Memory B cell (primary cell): ENCODE measurements around the gene PABPN1.
"Not testable (repeated sequence)": the region's sequence is repeated elsewhere in the genome, so short reads cannot be mapped to it uniquely, and the experiment has no call there.

Source experiments
- ATAC-seq: fragments of 150-1000 bp; cut with Tn5 transposase; 2 replicates; pipeline ENCODE4 v1.10.0; 2021; ENCODE audit warnings: low read depth, mild to moderate bottlenecking, moderate library complexity
- DNase-seq, 2 donors: peaks; one replicate each; pipeline ENCODE4 v3.0.0; 2022; ENCODE audit warnings: low spot score in 2 of 2
- H3K27ac Mint-ChIP-seq: one replicate; pipeline ENCODE4 v1.8.0; 2022; ENCODE audit warnings: mild to moderate bottlenecking, moderate library complexity, mixed read lengths
- H3K27me3 Mint-ChIP-seq: one replicate; pipeline ENCODE4 v1.8.0; 2022; ENCODE audit warnings: mixed read lengths
- H3K36me3 Mint-ChIP-seq: one replicate; pipeline ENCODE4 v1.8.0; 2022; ENCODE audit warnings: mild to moderate bottlenecking, mixed read lengths
- H3K4me1 Mint-ChIP-seq: one replicate; pipeline ENCODE4 v1.8.0; 2022; ENCODE audit warnings: mixed read lengths
- H3K4me3 Mint-ChIP-seq: one replicate; pipeline ENCODE4 v1.8.0; 2022; ENCODE audit warnings: mild to moderate bottlenecking, moderate library complexity, mixed read lengths
- H3K9me3 Mint-ChIP-seq: one replicate; pipeline ENCODE4 v1.8.0; 2022; ENCODE audit warnings: mixed read lengths

PABPN1 gene

GRCh38 chr14:23320584-23321571 lies at the start of gene PABPN1:
PABPN1 (plus strand) TSS chr14:23321457; CDS start chr14:23321470, 13 bp downstream.
- Mint-ChIP-seq H3K27me3 (no peaks in the 10 kb centered on the region), H3K36me3 (peaks cover 18% of the 10 kb centered on the region), H3K9me3 (no peaks in the 10 kb centered on the region), H3K4me1 (peaks cover 26% of the 10 kb centered on the region), H3K27ac (peak within 1 kb of the TSS; percentile 98), H3K4me3 (peak within 1 kb of the TSS; percentile 90)
- peak; percentile 80 for ATAC-seq
- peak; percentile 86 to 95 for DNase-seq

- no peak for ATAC-seq
- Mint-ChIP-seq H3K36me3 (peaks cover 8% of the 10 kb centered on the region), H3K27me3 (no peaks in the 10 kb centered on the region), H3K4me1 (no peaks in the 10 kb centered on the region), H3K9me3 (no peaks in the 10 kb centered on the region), H3K4me3 (no peak overlapping the region), H3K27ac (no peak overlapping the region)
- DNase-seq = no peak
Observed at GRCh38 chr14:23275412-23275811, 45.8 kb upstream of the PABPN1 start.

- H3K27me3 Mint-ChIP-seq = no peaks in the 10 kb centered on the region
- DNase-seq (no peak), ATAC-seq (no peak)
- peaks cover 8% of the 10 kb centered on the region for H3K36me3 Mint-ChIP-seq
- H3K4me3 Mint-ChIP-seq = no peak overlapping the region
- H3K4me1 Mint-ChIP-seq = no peaks in the 10 kb centered on the region
- no peak overlapping the region for H3K27ac Mint-ChIP-seq
- no peaks in the 10 kb centered on the region for H3K9me3 Mint-ChIP-seq
Observed at GRCh38 chr14:23277189-23277588, 44.1 kb upstream of the PABPN1 start.

- H3K36me3 Mint-ChIP-seq, ATAC-seq, DNase-seq, H3K4me1 Mint-ChIP-seq, H3K9me3 Mint-ChIP-seq, H3K27ac Mint-ChIP-seq, H3K27me3 Mint-ChIP-seq, H3K4me3 Mint-ChIP-seq: not testable (repeated sequence)
Observed at GRCh38 chr14:23277928-23278327, 43.3 kb upstream of the PABPN1 start.

GRCh38 chr14:23281247-23281646 lies 40.0 kb upstream of the PABPN1 start:
- Mint-ChIP-seq H3K27me3 (no peaks in the 10 kb centered on the region), H3K36me3 (no peaks in the 10 kb centered on the region), H3K4me3 (no peak overlapping the region), H3K4me1 (peaks cover 6% of the 10 kb centered on the region), H3K9me3 (no peaks in the 10 kb centered on the region), H3K27ac (no peak overlapping the region)
- DNase-seq (no peak), ATAC-seq (no peak)

GRCh38 chr14:23284654-23285529 lies 36.4 kb upstream of the PABPN1 start:
- Mint-ChIP-seq H3K27me3 (no peaks in the 10 kb centered on the region), H3K4me1 (peaks cover 6% of the 10 kb centered on the region), H3K4me3 (peak overlapping the region; percentile 97), H3K9me3 (no peaks in the 10 kb centered on the region), H3K36me3 (no peaks in the 10 kb centered on the region), H3K27ac (peak overlapping the region; percentile 89)
- ATAC-seq (no peak), DNase-seq (no peak)

GRCh38 chr14:23285530-23286019 lies 35.7 kb upstream of the PABPN1 start:
- Mint-ChIP-seq H3K27ac (peak overlapping the region; percentile 89), H3K36me3 (no peaks in the 10 kb centered on the region), H3K27me3 (no peaks in the 10 kb centered on the region), H3K9me3 (no peaks in the 10 kb centered on the region), H3K4me3 (peak overlapping the region; percentile 97), H3K4me1 (peaks cover 6% of the 10 kb centered on the region)
- DNase-seq (no peak), ATAC-seq (peak; percentile 20)

GRCh38 chr14:23286020-23286901 lies 35.0 kb upstream of the PABPN1 start, which contains the start of gene HOMEZ:
HOMEZ (minus strand) TSS chr14:23286132; CDS start chr14:23285952, 180 bp downstream.
- H3K27ac Mint-ChIP-seq = peak within 1 kb of the TSS; percentile 89
- H3K9me3 Mint-ChIP-seq = no peaks in the 10 kb centered on the region
- H3K27me3 Mint-ChIP-seq = no peaks in the 10 kb centered on the region
- DNase-seq (peak; percentile 93 to 95), ATAC-seq (peak; percentile 96)
- H3K36me3 Mint-ChIP-seq = no peaks in the 10 kb centered on the region
- peaks cover 6% of the 10 kb centered on the region for H3K4me1 Mint-ChIP-seq
- H3K4me3 Mint-ChIP-seq = peak within 1 kb of the TSS; percentile 97

GRCh38 chr14:23286902-23287479 lies 34.3 kb upstream of the PABPN1 start:
- H3K27me3 Mint-ChIP-seq = no peaks in the 10 kb centered on the region
- ATAC-seq (no peak), DNase-seq (no peak)
- peak overlapping the region; percentile 89 for H3K27ac Mint-ChIP-seq
- H3K4me3 Mint-ChIP-seq = peak overlapping the region; percentile 97
- no peaks in the 10 kb centered on the region for H3K36me3 Mint-ChIP-seq
- H3K9me3 Mint-ChIP-seq = no peaks in the 10 kb centered on the region
- H3K4me1 Mint-ChIP-seq = peaks cover 6% of the 10 kb centered on the region

- no peaks in the 10 kb centered on the region for H3K27me3 Mint-ChIP-seq
- H3K36me3 Mint-ChIP-seq = peaks cover 4% of the 10 kb centered on the region
- DNase-seq = peak; percentile 52 to 69
- H3K4me3 Mint-ChIP-seq = peak overlapping the region; percentile 9
- peak overlapping the region; percentile 53 for H3K27ac Mint-ChIP-seq
- ATAC-seq = peak; percentile 84
- no peaks in the 10 kb centered on the region for H3K9me3 Mint-ChIP-seq
- H3K4me1 Mint-ChIP-seq = peaks cover 10% of the 10 kb centered on the region
Observed at GRCh38 chr14:23294734-23295561, 26.3 kb upstream of the PABPN1 start.

- peak overlapping the region; percentile 54 for H3K27ac Mint-ChIP-seq
- peaks cover 4% of the 10 kb centered on the region for H3K36me3 Mint-ChIP-seq
- H3K4me3 Mint-ChIP-seq = no peak overlapping the region
- DNase-seq (no peak), ATAC-seq (no peak)
- no peaks in the 10 kb centered on the region for H3K27me3 Mint-ChIP-seq
- peaks cover 17% of the 10 kb centered on the region for H3K4me1 Mint-ChIP-seq
- no peaks in the 10 kb centered on the region for H3K9me3 Mint-ChIP-seq
Observed at GRCh38 chr14:23296012-23296777, 25.1 kb upstream of the PABPN1 start.

- Mint-ChIP-seq H3K4me1 (peaks cover 18% of the 10 kb centered on the region), H3K9me3 (no peaks in the 10 kb centered on the region), H3K36me3 (peaks cover 4% of the 10 kb centered on the region), H3K4me3 (no peak overlapping the region), H3K27ac (peak overlapping the region; percentile 54), H3K27me3 (no peaks in the 10 kb centered on the region)
- ATAC-seq (no peak), DNase-seq (no peak)
Observed at GRCh38 chr14:23297096-23297495, 24.2 kb upstream of the PABPN1 start.
